H9 (cell line): ENCODE data around the gene PLXNC1. TPM values are rescaled to one million over a fixed set of nuclear protein-coding genes. Genes with fewer than 3 reads are reported as not detected.

Experiments used
- DNase-seq: peaks from one replicate; pipeline ENCODE4 v3.0.0-alpha.2; 2017
- H2AFZ ChIP-seq: one replicate; pipeline ENCODE4 v1.6.1; 2013; ENCODE audit warnings: mild to moderate bottlenecking, low read length, control low read depth, moderate library complexity
- H2AK5ac ChIP-seq: 2 replicates; pipeline ENCODE4 v1.6.1; 2013; ENCODE audit warnings: low read length, control low read depth, mixed read lengths; ENCODE audit not compliant: insufficient read length
- H2BK120ac ChIP-seq: one replicate; pipeline ENCODE4 v1.6.1; 2013; ENCODE audit warnings: low read depth, mild to moderate bottlenecking, low read length, control low read depth, inconsistent platforms; ENCODE audit not compliant: poor library complexity, severe bottlenecking
- H2BK12ac ChIP-seq: 2 replicates; pipeline ENCODE4 v1.6.1; 2013; ENCODE audit warnings: low read length, control low read depth, mixed read lengths, low read depth; ENCODE audit not compliant: insufficient read length
- H2BK15ac ChIP-seq: 2 replicates; pipeline ENCODE4 v1.6.1; 2013; ENCODE audit warnings: low read depth, low read length, control low read depth
- H2BK20ac ChIP-seq: one replicate; pipeline ENCODE4 v1.6.1; 2013; ENCODE audit warnings: low read depth, mild to moderate bottlenecking, low read length, control low read depth, inconsistent platforms; ENCODE audit not compliant: poor library complexity, severe bottlenecking
- H2BK5ac ChIP-seq: 2 replicates; pipeline ENCODE4 v1.6.1; 2013; ENCODE audit warnings: low read length, control low read depth, mixed read lengths; ENCODE audit not compliant: insufficient read length
- H3K14ac ChIP-seq: 2 replicates; pipeline ENCODE4 v1.6.1; 2013; ENCODE audit warnings: low read length, control low read depth; ENCODE audit not compliant: insufficient read depth
- H3K18ac ChIP-seq: 2 replicates; pipeline ENCODE4 v1.6.1; 2013; ENCODE audit warnings: low read depth, mild to moderate bottlenecking, mixed read lengths, low read length, control low read depth; ENCODE audit not compliant: insufficient read length
- H3K23ac ChIP-seq: 2 replicates; pipeline ENCODE4 v1.6.1; 2013; ENCODE audit warnings: low read length, control low read depth, mixed read lengths, low read depth; ENCODE audit not compliant: insufficient read length
- H3K23me2 ChIP-seq: 2 replicates; pipeline ENCODE4 v1.6.1; 2013; ENCODE audit warnings: low read depth, mild to moderate bottlenecking, mixed read lengths, low read length, control low read depth; ENCODE audit not compliant: insufficient read length, poor library complexity, severe bottlenecking
- H3K27ac ChIP-seq: 2 replicates; pipeline ENCODE4 v1.5.1; 2013; ENCODE audit warnings: low read length, control low read depth, mixed read lengths, low read depth; ENCODE audit not compliant: insufficient read length
- H3K27me3 ChIP-seq: 2 replicates; pipeline ENCODE4 v1.6.1; 2013; ENCODE audit warnings: low read length, control low read depth, inconsistent platforms; ENCODE audit not compliant: insufficient read depth
- H3K4ac ChIP-seq: 2 replicates; pipeline ENCODE4 v1.6.1; 2013; ENCODE audit warnings: low read depth, mild to moderate bottlenecking, control low read depth, inconsistent platforms, low read length, moderate library complexity
- H3K4me1 ChIP-seq: 2 replicates; pipeline ENCODE4 v1.6.1; 2013; ENCODE audit warnings: low read length, control low read depth, inconsistent platforms; ENCODE audit not compliant: insufficient read depth
- H3K4me2 ChIP-seq: 2 replicates; pipeline ENCODE4 v1.6.1; 2013; ENCODE audit warnings: low read length, control low read depth, mixed read lengths; ENCODE audit not compliant: insufficient read length, insufficient read depth
- H3K56ac ChIP-seq: 2 replicates; pipeline ENCODE4 v1.6.1; 2013; ENCODE audit warnings: low read depth, mild to moderate bottlenecking, mixed read lengths, low read length, control low read depth; ENCODE audit not compliant: insufficient read length
- H3K79me1 ChIP-seq: 2 replicates; pipeline ENCODE4 v1.6.1; 2013; ENCODE audit warnings: low read depth, mild to moderate bottlenecking, moderate library complexity, low read length, control low read depth, inconsistent platforms; ENCODE audit not compliant: insufficient read depth, poor library complexity, severe bottlenecking
- H3K79me2 ChIP-seq: 2 replicates; pipeline ENCODE4 v1.6.1; 2013; ENCODE audit warnings: low read length, control low read depth, inconsistent platforms; ENCODE audit not compliant: insufficient read depth
- H3K9ac ChIP-seq: 2 replicates; pipeline ENCODE4 v1.6.1; 2013; ENCODE audit warnings: low read length, control low read depth, mixed read lengths; ENCODE audit not compliant: insufficient read length; ENCODE audit errors: extremely low read depth
- H3K9me3 ChIP-seq: one replicate; pipeline ENCODE4 v1.6.1; 2013; ENCODE audit warnings: low read depth, low read length, inconsistent platforms; ENCODE audit not compliant: control insufficient read depth
- H3T11ph ChIP-seq: one replicate; pipeline ENCODE4 v1.6.1; 2013; ENCODE audit warnings: mild to moderate bottlenecking, low read length, control low read depth, inconsistent platforms
- H4K20me1 ChIP-seq: one replicate; pipeline ENCODE4 v1.6.1; 2013; ENCODE audit not compliant: control insufficient read depth, insufficient read length, insufficient read depth
- H4K5ac ChIP-seq: 2 replicates; pipeline ENCODE4 v1.6.1; 2013; ENCODE audit warnings: low read depth, mild to moderate bottlenecking, mixed read lengths, low read length, control low read depth; ENCODE audit not compliant: insufficient read length
- H4K8ac ChIP-seq: replicated peaks from 2 replicates; pipeline ENCODE4 v1.6.1; 2013; ENCODE audit warnings: low read length, control low read depth, mixed read lengths, low read depth; ENCODE audit not compliant: insufficient read length
- H4K91ac ChIP-seq: 2 replicates; pipeline ENCODE4 v1.6.1; 2013; ENCODE audit warnings: low read depth, mild to moderate bottlenecking, moderate library complexity, mixed read lengths, low read length, control low read depth; ENCODE audit not compliant: insufficient read length
- H3K27ac Mint-ChIP-seq, 3 experiments: 2 replicates in 2 of 3; 3 replicates in 1 of 3; pipeline ENCODE4 v1.8.0; 2020 to 2021; ENCODE audit warnings: mixed read lengths in 3 of 3, mild to moderate bottlenecking in 1 of 3, moderate library complexity in 1 of 3
- H3K27me3 Mint-ChIP-seq: 2 replicates; pipeline ENCODE4 v1.8.0; 2021; ENCODE audit warnings: low read depth, mild to moderate bottlenecking, moderate library complexity, mixed read lengths
- H3K36me3 Mint-ChIP-seq, 3 experiments: 2 replicates in 2 of 3; 3 replicates in 1 of 3; pipeline ENCODE4 v1.8.0; 2020 to 2021; ENCODE audit warnings: low read depth in 3 of 3, mixed read lengths in 3 of 3; ENCODE audit not compliant: insufficient read depth in 1 of 3
- H3K4me1 Mint-ChIP-seq, 2 experiments: 2 replicates each; pipeline ENCODE4 v1.8.0; 2020; ENCODE audit warnings: mixed read lengths in 2 of 2
- H3K4me3 Mint-ChIP-seq, 2 experiments: 2 replicates in 1 of 2; 3 replicates in 1 of 2; pipeline ENCODE4 v1.8.0; 2020 to 2021; ENCODE audit warnings: mild to moderate bottlenecking in 2 of 2, mixed read lengths in 2 of 2, moderate library complexity in 1 of 2
- H3K9me3 Mint-ChIP-seq, 2 experiments: 2 replicates in 1 of 2; 3 replicates in 1 of 2; pipeline ENCODE4 v1.8.0; 2020; ENCODE audit warnings: mild to moderate bottlenecking in 2 of 2, mixed read lengths in 2 of 2, moderate library complexity in 1 of 2
- WGBS: extraction: QIAGEN DNeasy Blood & Tissue Kit; methylation state at CpG from one replicate; pipeline ENCODE4 v1.1.7; 2013; ENCODE audit warnings: missing lambda C conversion rate, low lambda C conversion rate, mixed read lengths; ENCODE audit not compliant: insufficient read length; ENCODE audit errors: extremely low coverage; 5-methylcytosine and 5-hydroxymethylcytosine counted together
- total RNA-seq: library from RNA; stranded (reverse); gene quantifications from 2 replicates; pipeline ENCODE4 v1.2.1, GENCODE V29; 2021
- TF ChIP-seq, protein P1 (sequence below): fragments of 200-600 bp; sonication (generic); conservative IDR thresholded peaks from 3 replicates; pipeline ENCODE4 v1.8.0; 2021; ENCODE audit warnings: antibody characterized with exemption, mild to moderate bottlenecking

Gene PLXNC1
- total RNA-seq, 1 experiment from 2014 or later: 1.2 TPM

DNA sequence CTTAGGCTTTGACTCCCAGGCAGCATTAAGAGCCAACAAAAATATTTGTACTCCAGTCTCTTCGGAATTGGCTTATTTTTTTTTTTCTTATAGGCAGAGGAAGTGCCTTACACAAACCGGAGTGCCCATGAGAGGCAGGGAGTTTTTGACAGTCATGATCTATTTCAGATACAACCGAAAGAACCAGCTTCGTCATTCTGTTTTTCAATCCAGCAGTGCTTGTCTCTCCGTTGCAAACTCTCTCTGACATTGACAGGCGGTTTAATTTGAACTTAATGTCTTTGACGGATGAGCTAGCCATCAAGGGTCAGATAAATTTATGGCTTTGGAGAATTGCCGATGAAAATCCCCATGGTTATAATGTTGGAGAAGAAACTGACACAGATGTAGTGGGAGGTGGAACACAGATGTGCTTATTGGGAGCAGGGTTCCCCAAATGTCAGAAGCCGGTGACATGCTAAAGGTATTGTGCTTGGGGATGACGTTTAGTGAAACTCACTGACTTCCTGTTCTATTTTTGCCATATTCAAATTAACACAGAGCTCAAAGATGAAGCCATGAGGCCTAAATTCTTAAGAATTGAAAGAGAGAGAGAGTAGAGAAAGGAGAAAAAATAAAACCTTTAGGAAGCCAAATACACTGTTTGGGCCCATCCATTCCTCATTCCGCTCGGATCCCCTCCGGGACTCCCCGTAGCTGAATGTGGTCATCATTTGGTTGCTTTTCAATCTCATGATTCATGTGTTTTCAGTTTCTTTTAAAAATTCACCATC lies 59.7 kb downstream of the PLXNC1 start:
- H3K4me1 Mint-ChIP-seq: peaks cover 11 to 34% of the 10 kb centered on the region in 2 experiments
- no peak overlapping the region for H2BK120ac ChIP-seq
- no peak overlapping the region for H4K91ac ChIP-seq
- H3K23ac ChIP-seq: no peak overlapping the region
- H3K27ac Mint-ChIP-seq: no peak overlapping the region
- H4K20me1 ChIP-seq: no peaks in the 10 kb centered on the region
- WGBS: no CpG with 5 or more reads among the region's 14 CpGs
- H3K27ac ChIP-seq: no peak overlapping the region
- H3K18ac ChIP-seq: no peak overlapping the region
- H3K79me1 ChIP-seq: no peaks in the 10 kb centered on the region
- H3K4me2 ChIP-seq: no peak overlapping the region
- H3K9me3 Mint-ChIP-seq: peaks cover 3% of the 10 kb centered on the region in 2 experiments; a peak in 3 of 5 replicates
- peaks cover 7% of the 10 kb centered on the region; the same call in 1 of the 2 replicates for H3K4me1 ChIP-seq
- no peak overlapping the region for H2BK15ac ChIP-seq
- H3K36me3 Mint-ChIP-seq: peaks cover 0 to 12% (median 6%) of the 10 kb centered on the region in 3 experiments; a peak in 5 of 7 replicates
- no peak overlapping the region for H2BK20ac ChIP-seq
- no peak for DNase-seq
- H3K27me3 Mint-ChIP-seq: peaks cover 2% of the 10 kb centered on the region
- H3K4ac ChIP-seq: no peak overlapping the region
- H3K14ac ChIP-seq: no peak overlapping the region
- no peak overlapping the region for H2BK12ac ChIP-seq
- H4K5ac ChIP-seq: no peak overlapping the region
- H2AK5ac ChIP-seq: no peak overlapping the region
- no peaks in the 10 kb centered on the region for H3K9me3 ChIP-seq
- H2BK5ac ChIP-seq: no peak overlapping the region
- H3K56ac ChIP-seq: no peak overlapping the region
- no peak overlapping the region for H4K8ac ChIP-seq
- no peaks in the 10 kb centered on the region for H3K79me2 ChIP-seq
- H2AFZ ChIP-seq: no peak overlapping the region
- H3K4me3 Mint-ChIP-seq: no peak overlapping the region
- TF ChIP-seq, protein P1, sequence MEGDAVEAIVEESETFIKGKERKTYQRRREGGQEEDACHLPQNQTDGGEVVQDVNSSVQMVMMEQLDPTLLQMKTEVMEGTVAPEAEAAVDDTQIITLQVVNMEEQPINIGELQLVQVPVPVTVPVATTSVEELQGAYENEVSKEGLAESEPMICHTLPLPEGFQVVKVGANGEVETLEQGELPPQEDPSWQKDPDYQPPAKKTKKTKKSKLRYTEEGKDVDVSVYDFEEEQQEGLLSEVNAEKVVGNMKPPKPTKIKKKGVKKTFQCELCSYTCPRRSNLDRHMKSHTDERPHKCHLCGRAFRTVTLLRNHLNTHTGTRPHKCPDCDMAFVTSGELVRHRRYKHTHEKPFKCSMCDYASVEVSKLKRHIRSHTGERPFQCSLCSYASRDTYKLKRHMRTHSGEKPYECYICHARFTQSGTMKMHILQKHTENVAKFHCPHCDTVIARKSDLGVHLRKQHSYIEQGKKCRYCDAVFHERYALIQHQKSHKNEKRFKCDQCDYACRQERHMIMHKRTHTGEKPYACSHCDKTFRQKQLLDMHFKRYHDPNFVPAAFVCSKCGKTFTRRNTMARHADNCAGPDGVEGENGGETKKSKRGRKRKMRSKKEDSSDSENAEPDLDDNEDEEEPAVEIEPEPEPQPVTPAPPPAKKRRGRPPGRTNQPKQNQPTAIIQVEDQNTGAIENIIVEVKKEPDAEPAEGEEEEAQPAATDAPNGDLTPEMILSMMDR: no peak
- H3T11ph ChIP-seq: no peak overlapping the region
- no peaks in the 10 kb centered on the region for H3K27me3 ChIP-seq
- no peak overlapping the region for H3K9ac ChIP-seq
- H3K23me2 ChIP-seq: no peaks in the 10 kb centered on the region
